Neural progenitor cell (in vitro differentiated cells): ENCODE results near the gene RASGRP3. TPM values are rescaled to one million over a fixed set of nuclear protein-coding genes. Genes with fewer than 3 reads are reported as not detected.
"Not testable (repeated sequence)": the region's sequence is repeated elsewhere in the genome, so short reads cannot be mapped to it uniquely, and the experiment has no call there.

Experiments
- DNase-seq: peaks from one replicate; pipeline ENCODE4 v3.0.0-alpha.2; 2016; ENCODE audit warnings: low spot score
- H2AFZ ChIP-seq: fragments of 200-600 bp; sonication (generic); replicated peaks from 2 replicates; pipeline ENCODE4 v1.6.1; 2016; ENCODE audit warnings: antibody characterized with exemption
- H3F3A ChIP-seq: fragments of 200-600 bp; sonication (generic); 2 replicates; pipeline ENCODE4 v1.6.1; 2016; ENCODE audit warnings: antibody characterized with exemption, low read depth
- H3K27ac ChIP-seq: fragments of 200-600 bp; sonication (generic); 2 replicates; pipeline ENCODE4 v1.5.1; 2016; ENCODE audit warnings: mild to moderate bottlenecking
- H3K27me3 ChIP-seq: fragments of 200-600 bp; sonication (generic); 2 replicates; pipeline ENCODE4 v1.6.1; 2016; ENCODE audit warnings: mild to moderate bottlenecking, moderate library complexity
- H3K36me3 ChIP-seq: fragments of 200-600 bp; sonication (generic); 2 replicates; pipeline ENCODE4 v1.5.1; 2016
- H3K4me1 ChIP-seq: fragments of 200-600 bp; sonication (generic); 2 replicates; pipeline ENCODE4 v1.6.1; 2016; ENCODE audit warnings: mixed run types
- H3K4me2 ChIP-seq: fragments of 200-600 bp; sonication (generic); 2 replicates; pipeline ENCODE4 v1.6.1; 2016
- H3K4me3 ChIP-seq: fragments of 200-600 bp; sonication (generic); 2 replicates; pipeline ENCODE4 v1.5.1; 2016
- H3K79me2 ChIP-seq: fragments of 200-600 bp; sonication (generic); 2 replicates; pipeline ENCODE4 v1.6.1; 2016; ENCODE audit warnings: low read depth
- H3K9ac ChIP-seq: fragments of 200-600 bp; sonication (generic); 2 replicates; pipeline ENCODE4 v1.6.1; 2016
- H3K9me3 ChIP-seq: fragments of 200-600 bp; sonication (generic); 2 replicates; pipeline ENCODE4 v1.5.1; 2016; ENCODE audit warnings: low read depth
- H4K20me1 ChIP-seq: fragments of 200-600 bp; sonication (generic); 2 replicates; pipeline ENCODE4 v1.6.1; 2016; ENCODE audit warnings: low read depth
- H3K27ac Mint-ChIP-seq: 3 replicates; pipeline ENCODE4 v1.8.0; 2021; ENCODE audit warnings: mixed read lengths
- H3K27me3 Mint-ChIP-seq: 2 replicates; pipeline ENCODE4 v1.8.0; 2022; ENCODE audit warnings: low read depth, mild to moderate bottlenecking, inconsistent platforms, moderate library complexity, mixed read lengths; ENCODE audit not compliant: insufficient read depth
- H3K36me3 Mint-ChIP-seq: 3 replicates; pipeline ENCODE4 v1.8.0; 2021; ENCODE audit warnings: mixed read lengths
- H3K4me1 Mint-ChIP-seq: 3 replicates; pipeline ENCODE4 v1.8.0; 2021; ENCODE audit warnings: mixed read lengths
- H3K4me3 Mint-ChIP-seq: 3 replicates; pipeline ENCODE4 v1.8.0; 2021; ENCODE audit warnings: mild to moderate bottlenecking, moderate library complexity, mixed read lengths
- H3K9me3 Mint-ChIP-seq: 3 replicates; pipeline ENCODE4 v1.8.0; 2020; ENCODE audit warnings: mixed read lengths
- CTCF ChIP-seq: fragments of 200-600 bp; sonication (generic); IDR thresholded peaks from 2 replicates; pipeline ENCODE4 v1.5.1; 2017; ENCODE audit warnings: antibody characterized with exemption, mild to moderate bottlenecking
- EZH2 ChIP-seq: fragments of 200-600 bp; sonication (generic); IDR thresholded peaks from 2 replicates; pipeline ENCODE4 v1.6.1; 2017; ENCODE audit warnings: antibody characterized with exemption, mild to moderate bottlenecking, moderate library complexity
- EZH2phosphoT487 ChIP-seq: fragments of 200-600 bp; sonication (generic); IDR thresholded peaks from 2 replicates; pipeline ENCODE4 v1.6.1; 2017; ENCODE audit warnings: antibody characterized with exemption
- total RNA-seq: library from RNA; depleted of rRNA; stranded (reverse); fragments of >200 nt; gene quantifications from 2 replicates; pipeline ENCODE4 v1.2.3, GENCODE V29; 2015; ENCODE audit warnings: low replicate concordance

The RASGRP3 gene
- total RNA-seq, 1 donor from 2014 or later: not detected

- Histone ChIP-seq H3K36me3 (no peaks in the 10 kb centered on the region), H3K79me2 (no peaks in the 10 kb centered on the region), H3K27ac (no peak overlapping the region), H4K20me1 (no peaks in the 10 kb centered on the region), H3F3A (no peaks in the 10 kb centered on the region), H3K4me3 (no peak overlapping the region), H3K27me3 (no peaks in the 10 kb centered on the region), H3K4me1 (no peaks in the 10 kb centered on the region), H3K9me3 (no peaks in the 10 kb centered on the region), H3K4me2 (no peak overlapping the region), H3K9ac (no peak overlapping the region), H2AFZ (no peak overlapping the region)
- no peak for DNase-seq
- no peak for TF ChIP-seq EZH2
- no peak for TF ChIP-seq CTCF
- TF ChIP-seq EZH2phosphoT487: no peak
- Mint-ChIP-seq H3K27ac (no peak overlapping the region), H3K4me3 (no peak overlapping the region), H3K9me3 (peaks cover 6% of the 10 kb centered on the region), H3K36me3 (no peaks in the 10 kb centered on the region), H3K4me1 (no peaks in the 10 kb centered on the region), H3K27me3 (no peaks in the 10 kb centered on the region)
Measured at GRCh38 chr2:33457556-33458247, 18.7 kb upstream of the RASGRP3 start.

GRCh38 chr2:33458248-33458819 lies 18.1 kb upstream of the RASGRP3 start:
- DNase-seq: no peak
- Histone ChIP-seq H3K27ac (no peak overlapping the region), H3K79me2 (no peaks in the 10 kb centered on the region), H3K4me2 (no peak overlapping the region), H2AFZ (no peak overlapping the region), H4K20me1 (no peaks in the 10 kb centered on the region), H3K4me1 (no peaks in the 10 kb centered on the region), H3K9ac (no peak overlapping the region), H3K4me3 (no peak overlapping the region), H3K36me3 (no peaks in the 10 kb centered on the region), H3F3A (no peaks in the 10 kb centered on the region), H3K9me3 (no peaks in the 10 kb centered on the region), H3K27me3 (no peaks in the 10 kb centered on the region)
- H3K27ac Mint-ChIP-seq: no peak overlapping the region
- no peaks in the 10 kb centered on the region for H3K27me3 Mint-ChIP-seq
- H3K36me3 Mint-ChIP-seq: no peaks in the 10 kb centered on the region
- H3K9me3 Mint-ChIP-seq: peaks cover 1% of the 10 kb centered on the region
- no peak for TF ChIP-seq EZH2phosphoT487
- no peak for TF ChIP-seq EZH2
- no peak for TF ChIP-seq CTCF
- H3K4me1 Mint-ChIP-seq: no peaks in the 10 kb centered on the region
- H3K4me3 Mint-ChIP-seq: no peak overlapping the region

- Histone ChIP-seq H3K27me3 (no peaks in the 10 kb centered on the region), H3K4me2 (no peak overlapping the region), H2AFZ (peak overlapping the region; percentile 57), H4K20me1 (no peaks in the 10 kb centered on the region), H3K4me1 (no peaks in the 10 kb centered on the region), H3K9ac (no peak overlapping the region), H3K79me2 (no peaks in the 10 kb centered on the region), H3K9me3 (no peaks in the 10 kb centered on the region), H3K36me3 (no peaks in the 10 kb centered on the region), H3K4me3 (no peak overlapping the region), H3K27ac (no peak overlapping the region), H3F3A (no peaks in the 10 kb centered on the region)
- no peak for DNase-seq
- no peak for TF ChIP-seq EZH2phosphoT487
- no peak for TF ChIP-seq EZH2
- no peak for TF ChIP-seq CTCF
- Mint-ChIP-seq H3K4me1 (no peaks in the 10 kb centered on the region), H3K4me3 (no peak overlapping the region), H3K9me3 (no peaks in the 10 kb centered on the region), H3K36me3 (no peaks in the 10 kb centered on the region), H3K27me3 (no peaks in the 10 kb centered on the region), H3K27ac (no peak overlapping the region)
Measured at GRCh38 chr2:33459745-33460144, 16.7 kb upstream of the RASGRP3 start.

- H2AFZ ChIP-seq, H3K36me3 Mint-ChIP-seq, H3K4me3 ChIP-seq, H3K9ac ChIP-seq, H3K4me1 Mint-ChIP-seq, H3K9me3 Mint-ChIP-seq, H3K4me3 Mint-ChIP-seq, H4K20me1 ChIP-seq, H3K36me3 ChIP-seq, H3K79me2 ChIP-seq, H3F3A ChIP-seq, H3K27ac ChIP-seq, H3K27me3 Mint-ChIP-seq, H3K9me3 ChIP-seq, H3K27me3 ChIP-seq, H3K27ac Mint-ChIP-seq, H3K4me1 ChIP-seq, DNase-seq, H3K4me2 ChIP-seq: not testable (repeated sequence)
Measured at GRCh38 chr2:33462512-33462911, 13.9 kb upstream of the RASGRP3 start.
